LoVo (cell line): Measurements from ENCODE around the gene TMEM139.

Experiments used
- DNase-seq: peaks from one replicate; pipeline ENCODE4 v3.0.0-alpha.2; 2016; ENCODE audit warnings: low spot score

TMEM139 gene

GRCh38 chr7:143284591-143285469 lies at the start of gene TMEM139:
Gene TMEM139, plus strand, starts transcription at chr7:143284958. Its CDS starts 1,000 bp downstream, at chr7:143285958.
- DNase-seq = peak; percentile 84

- DNase-seq = no peak
Measured at GRCh38 chr7:143235561-143235960, 49.2 kb upstream of the TMEM139 start.

- DNase-seq = no peak
Measured at GRCh38 chr7:143236408-143236990, 48.3 kb upstream of the TMEM139 start.

GRCh38 chr7:143237366-143237765 lies 47.4 kb upstream of the TMEM139 start:
- DNase-seq = no peak

DNA sequence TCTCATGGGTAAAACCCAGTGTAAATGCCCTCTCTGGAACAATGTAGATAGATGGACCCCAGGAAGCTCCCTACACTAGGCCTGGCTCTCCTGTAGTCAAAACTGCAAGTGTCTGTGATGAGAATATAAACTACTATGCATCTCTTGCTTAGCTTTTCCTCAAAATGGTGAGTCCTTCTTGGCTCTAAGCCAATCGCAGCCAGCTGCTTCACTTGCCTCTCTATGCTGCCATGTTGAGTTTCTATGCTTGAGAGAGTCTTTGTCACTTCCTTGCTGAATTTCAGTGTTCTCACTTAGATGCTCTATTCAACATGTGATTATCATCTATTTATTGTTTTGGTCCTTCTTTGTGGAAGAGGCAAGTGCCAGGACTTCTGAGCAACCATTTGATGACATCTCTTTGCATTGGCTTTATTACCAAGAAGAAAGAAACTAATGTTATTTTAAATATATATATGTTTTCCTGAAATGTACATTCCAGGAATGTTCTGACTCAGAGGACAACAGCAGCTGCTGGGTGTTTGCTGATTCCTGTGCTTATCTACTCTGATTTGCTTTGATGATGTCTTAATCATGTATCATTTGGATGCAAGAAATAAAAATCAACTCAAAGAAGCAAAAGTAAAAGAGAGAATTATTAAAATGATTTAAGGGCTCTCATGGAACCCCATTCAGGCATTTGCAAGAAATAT lies 46.3 kb upstream of the TMEM139 start:
- no peak for DNase-seq

DNA sequence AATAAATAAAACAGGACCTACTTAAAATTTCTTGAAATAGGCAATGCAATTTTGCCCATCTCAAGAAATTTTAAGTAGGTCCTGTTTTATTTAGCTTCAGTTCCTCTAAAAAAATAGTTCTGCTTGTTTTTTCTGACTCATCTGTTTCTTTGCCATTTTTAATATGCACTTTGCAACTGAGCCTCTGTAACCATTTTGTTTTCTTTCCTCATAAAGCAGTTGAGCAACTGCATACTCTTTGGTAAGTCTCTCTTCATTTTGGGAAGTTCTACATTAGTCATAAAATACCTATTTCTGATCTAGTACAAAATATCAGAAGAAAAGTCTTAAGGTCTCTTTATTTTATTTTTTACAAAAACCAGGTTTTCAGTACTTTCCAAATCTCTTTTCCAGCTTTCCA lies 44.9 kb upstream of the TMEM139 start:
- no peak for DNase-seq

GRCh38 chr7:143240291-143241168 lies 44.2 kb upstream of the TMEM139 start:
- peak; percentile 90 for DNase-seq

DNA sequence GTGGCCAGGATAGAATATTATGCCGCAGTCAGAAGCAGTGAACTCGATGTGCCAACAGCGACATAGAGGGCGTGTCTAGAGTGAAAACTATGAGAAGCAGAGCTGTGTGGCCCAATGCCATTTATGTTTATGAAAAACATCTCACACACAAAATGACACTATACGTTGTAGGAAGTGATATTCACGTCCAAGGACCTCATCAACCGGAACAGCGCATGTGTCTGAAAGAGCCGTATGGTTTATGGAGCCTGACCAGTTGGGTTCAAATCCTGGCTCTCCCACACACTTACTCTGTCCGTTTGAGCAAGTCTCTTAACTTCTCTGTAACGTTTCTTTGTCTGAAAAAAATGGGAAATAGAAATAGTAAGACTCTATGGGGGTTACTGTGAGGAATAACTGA lies 42.5 kb upstream of the TMEM139 start:
- no peak for DNase-seq

DNA sequence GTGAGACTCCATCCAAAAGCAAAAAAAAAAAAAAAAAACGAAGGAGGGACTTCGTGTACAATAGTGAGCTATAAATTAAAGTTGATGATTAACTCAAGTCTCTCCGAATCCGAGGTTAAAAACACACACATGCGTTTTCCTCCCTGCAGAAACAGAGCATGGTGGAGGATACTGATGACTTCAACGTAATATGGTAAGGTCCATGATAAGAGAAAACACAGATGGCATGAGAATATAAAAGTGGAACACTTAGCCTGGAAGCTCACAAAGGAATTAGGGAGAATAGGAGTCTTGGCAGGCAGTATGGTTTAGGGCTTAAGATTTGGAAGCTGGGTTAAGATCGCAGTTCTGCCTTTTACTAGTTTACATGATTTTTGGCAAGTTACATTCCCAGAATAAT lies 41.6 kb upstream of the TMEM139 start:
- DNase-seq = peak; percentile 72

DNA sequence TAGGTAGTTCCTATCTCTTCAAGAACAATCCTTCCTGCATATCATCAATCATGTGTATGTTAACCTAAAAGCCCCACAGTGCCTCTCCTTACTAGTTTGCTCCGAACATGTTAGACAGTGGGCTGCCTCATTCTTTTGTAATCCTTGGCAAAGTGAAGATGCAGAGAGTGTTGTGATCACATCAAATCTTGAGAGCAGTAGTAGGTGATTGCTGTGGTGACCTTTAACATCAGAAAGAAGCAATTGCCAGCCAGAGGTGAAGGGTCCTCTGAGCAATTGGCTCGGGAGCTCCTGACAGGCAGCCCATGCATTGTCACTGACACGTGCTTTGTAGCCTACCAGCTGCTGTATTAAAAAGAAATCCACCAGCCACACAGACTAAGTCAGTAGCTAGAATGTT lies 41.1 kb upstream of the TMEM139 start:
- DNase-seq = no peak

DNA sequence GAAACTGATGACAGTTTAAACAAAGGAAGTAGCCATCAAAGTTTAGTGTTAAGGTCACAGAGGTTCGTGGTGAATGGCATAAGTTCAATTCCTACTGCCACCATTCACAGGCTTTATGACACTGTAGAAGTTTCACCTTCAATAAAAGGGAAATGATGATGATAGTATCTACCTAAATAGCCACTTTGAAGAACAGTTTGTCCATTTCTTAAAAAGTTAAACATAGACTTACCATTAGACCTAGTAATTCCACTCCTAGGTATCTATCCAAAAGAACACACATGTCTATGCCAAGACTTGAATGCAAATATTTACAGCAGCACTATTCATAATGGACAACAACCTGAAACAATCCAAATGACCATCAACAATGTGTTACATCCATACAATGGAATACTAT lies 40.4 kb upstream of the TMEM139 start:
- no peak for DNase-seq

DNA sequence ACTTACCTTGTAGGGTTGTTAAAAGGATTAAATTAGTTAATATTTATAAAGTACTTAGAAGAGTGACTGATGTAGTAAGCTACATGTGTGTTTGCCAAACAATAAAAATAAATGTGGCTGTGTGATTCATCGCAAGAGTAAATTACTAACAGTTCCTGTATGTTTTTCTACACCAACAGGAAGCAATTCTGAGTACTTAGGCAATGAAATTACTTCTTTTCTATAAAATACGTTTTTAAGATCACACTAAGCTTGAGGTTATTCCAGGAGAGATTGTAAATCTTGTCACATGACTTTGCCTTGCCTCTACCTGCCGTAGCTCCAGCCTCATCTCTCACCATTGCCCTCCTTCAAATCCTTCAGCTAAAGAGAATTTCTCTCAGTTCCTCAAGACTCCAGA lies 39.6 kb upstream of the TMEM139 start:
- DNase-seq = peak; percentile 88

GRCh38 chr7:143247372-143247771 lies 37.4 kb upstream of the TMEM139 start:
- no peak for DNase-seq

- DNase-seq = no peak
Measured at GRCh38 chr7:143248761-143249354, 35.9 kb upstream of the TMEM139 start.

- DNase-seq = no peak
Measured at GRCh38 chr7:143250199-143250598, 34.6 kb upstream of the TMEM139 start.

- DNase-seq = no peak
Measured at GRCh38 chr7:143250822-143251221, 33.9 kb upstream of the TMEM139 start.

- no peak for DNase-seq
Measured at GRCh38 chr7:143252006-143252405, 32.8 kb upstream of the TMEM139 start.

DNA sequence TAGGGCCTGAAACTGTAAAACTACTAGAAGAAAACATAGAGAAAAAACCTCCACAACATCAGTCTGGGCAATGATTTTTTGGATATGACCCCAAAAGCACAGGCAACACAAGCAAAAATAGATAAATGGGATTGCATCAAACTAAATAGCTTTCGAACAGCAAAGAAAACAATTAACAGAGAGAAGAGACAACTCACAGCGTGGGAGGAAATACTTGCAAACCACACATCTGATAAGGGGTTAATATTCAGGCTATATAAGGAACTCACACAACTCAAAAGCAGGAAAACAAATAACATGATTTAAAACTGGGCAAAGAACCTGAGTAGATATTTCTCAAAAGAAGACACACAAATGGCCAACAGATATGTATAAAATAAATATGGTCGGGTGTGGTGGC lies 29.2 kb upstream of the TMEM139 start:
- no peak for DNase-seq

- DNase-seq = no peak
Measured at GRCh38 chr7:143256325-143256724, 28.4 kb upstream of the TMEM139 start.

- no peak for DNase-seq
Measured at GRCh38 chr7:143256932-143257331, 27.8 kb upstream of the TMEM139 start.

DNA sequence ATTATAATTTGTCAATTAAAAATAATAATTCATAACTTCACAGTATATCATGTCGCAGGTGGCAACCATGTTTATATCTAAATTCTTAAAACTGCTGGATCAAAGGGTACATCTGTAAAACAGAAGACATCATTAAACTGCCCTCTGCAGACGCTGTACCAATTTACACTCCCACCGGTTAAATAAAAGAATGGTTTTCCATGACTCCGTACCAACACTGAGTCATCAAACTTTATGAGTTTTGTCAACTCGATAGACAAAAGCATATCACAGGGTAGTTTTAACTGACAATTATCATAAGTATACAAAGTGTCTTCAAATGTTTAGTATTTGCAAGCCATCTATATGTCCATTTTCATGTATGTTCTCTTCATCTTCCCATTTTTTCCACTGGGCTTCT lies 27.3 kb upstream of the TMEM139 start:
- DNase-seq = peak; percentile 79

DNA sequence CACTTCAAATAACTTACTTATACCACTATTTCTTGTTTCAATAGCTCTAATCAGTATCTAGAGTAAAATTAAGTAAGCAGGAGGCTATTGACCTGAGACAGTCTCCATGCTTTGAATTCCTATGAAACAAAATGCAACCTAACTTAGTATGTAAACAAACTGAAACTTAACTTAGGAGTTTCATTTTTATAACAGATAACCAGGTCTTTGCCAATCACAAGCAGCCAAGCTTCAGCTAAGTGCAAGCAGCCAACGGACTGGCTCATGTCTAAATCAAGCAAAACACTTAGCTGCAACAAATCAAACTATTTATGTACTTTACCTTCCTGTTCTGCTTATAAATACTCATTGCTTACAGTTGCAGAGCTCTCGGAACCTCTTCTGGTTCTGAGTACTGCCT lies 25.9 kb upstream of the TMEM139 start:
- DNase-seq = no peak
